GM12873 (cell line): ENCODE measurements around the gene CYTH3.

ENCODE experiments used
- TF ChIP-seq, protein P1 (sequence below): IDR thresholded peaks from 2 replicates; pipeline ENCODE4 v1.5.1; 2012; ENCODE audit warnings: low read depth, mild to moderate bottlenecking, moderate library complexity, low read length, control low read depth; ENCODE audit not compliant: insufficient read depth; ENCODE audit errors: missing control alignments

The CYTH3 gene

GRCh38 chr7:6260291-6261187 is 11.9 kb downstream of the CYTH3 start:
- TF ChIP-seq, protein P1, sequence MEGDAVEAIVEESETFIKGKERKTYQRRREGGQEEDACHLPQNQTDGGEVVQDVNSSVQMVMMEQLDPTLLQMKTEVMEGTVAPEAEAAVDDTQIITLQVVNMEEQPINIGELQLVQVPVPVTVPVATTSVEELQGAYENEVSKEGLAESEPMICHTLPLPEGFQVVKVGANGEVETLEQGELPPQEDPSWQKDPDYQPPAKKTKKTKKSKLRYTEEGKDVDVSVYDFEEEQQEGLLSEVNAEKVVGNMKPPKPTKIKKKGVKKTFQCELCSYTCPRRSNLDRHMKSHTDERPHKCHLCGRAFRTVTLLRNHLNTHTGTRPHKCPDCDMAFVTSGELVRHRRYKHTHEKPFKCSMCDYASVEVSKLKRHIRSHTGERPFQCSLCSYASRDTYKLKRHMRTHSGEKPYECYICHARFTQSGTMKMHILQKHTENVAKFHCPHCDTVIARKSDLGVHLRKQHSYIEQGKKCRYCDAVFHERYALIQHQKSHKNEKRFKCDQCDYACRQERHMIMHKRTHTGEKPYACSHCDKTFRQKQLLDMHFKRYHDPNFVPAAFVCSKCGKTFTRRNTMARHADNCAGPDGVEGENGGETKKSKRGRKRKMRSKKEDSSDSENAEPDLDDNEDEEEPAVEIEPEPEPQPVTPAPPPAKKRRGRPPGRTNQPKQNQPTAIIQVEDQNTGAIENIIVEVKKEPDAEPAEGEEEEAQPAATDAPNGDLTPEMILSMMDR: no peak

- TF ChIP-seq, protein P1: no peak
Measured at GRCh38 chr7:6259257-6259656, 13.2 kb downstream of the CYTH3 start.

DNA sequence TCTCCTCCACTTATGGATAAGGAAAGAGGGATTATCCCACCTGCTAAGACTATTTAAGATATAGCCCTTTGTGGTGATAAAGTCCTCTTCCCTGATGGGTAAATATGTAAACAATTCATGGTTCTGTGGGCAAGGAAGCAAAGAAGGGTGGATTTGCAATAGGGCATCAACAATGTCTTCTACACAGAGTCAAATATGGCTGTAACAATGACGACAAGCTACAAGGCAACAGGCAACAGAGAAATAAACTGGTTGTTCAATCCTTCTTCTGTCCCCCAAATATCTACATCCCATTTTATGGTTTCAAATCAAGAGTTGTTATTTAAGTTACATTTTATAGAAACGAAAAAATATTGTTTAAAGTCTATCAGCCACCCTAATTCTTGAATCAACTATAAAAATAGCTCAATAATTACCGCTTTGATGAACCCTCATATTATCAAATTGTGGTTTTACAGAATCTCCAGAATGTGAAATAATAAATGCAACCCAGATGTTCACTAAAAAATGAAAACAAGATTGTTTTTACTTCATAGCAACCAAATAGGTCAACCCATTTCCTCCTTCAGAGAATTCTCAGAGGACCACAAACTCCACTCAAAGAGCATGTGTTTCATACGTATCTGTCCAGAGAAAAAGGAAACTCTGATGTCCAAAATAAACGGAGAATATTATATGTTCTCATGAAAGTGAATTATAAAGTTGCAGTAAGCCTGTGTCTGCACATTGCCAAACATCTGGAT is 13.8 kb downstream of the CYTH3 start:
- TF ChIP-seq, protein P1: no peak

- TF ChIP-seq, protein P1: no peak
Measured at GRCh38 chr7:6257675-6258074, 14.7 kb downstream of the CYTH3 start.

DNA sequence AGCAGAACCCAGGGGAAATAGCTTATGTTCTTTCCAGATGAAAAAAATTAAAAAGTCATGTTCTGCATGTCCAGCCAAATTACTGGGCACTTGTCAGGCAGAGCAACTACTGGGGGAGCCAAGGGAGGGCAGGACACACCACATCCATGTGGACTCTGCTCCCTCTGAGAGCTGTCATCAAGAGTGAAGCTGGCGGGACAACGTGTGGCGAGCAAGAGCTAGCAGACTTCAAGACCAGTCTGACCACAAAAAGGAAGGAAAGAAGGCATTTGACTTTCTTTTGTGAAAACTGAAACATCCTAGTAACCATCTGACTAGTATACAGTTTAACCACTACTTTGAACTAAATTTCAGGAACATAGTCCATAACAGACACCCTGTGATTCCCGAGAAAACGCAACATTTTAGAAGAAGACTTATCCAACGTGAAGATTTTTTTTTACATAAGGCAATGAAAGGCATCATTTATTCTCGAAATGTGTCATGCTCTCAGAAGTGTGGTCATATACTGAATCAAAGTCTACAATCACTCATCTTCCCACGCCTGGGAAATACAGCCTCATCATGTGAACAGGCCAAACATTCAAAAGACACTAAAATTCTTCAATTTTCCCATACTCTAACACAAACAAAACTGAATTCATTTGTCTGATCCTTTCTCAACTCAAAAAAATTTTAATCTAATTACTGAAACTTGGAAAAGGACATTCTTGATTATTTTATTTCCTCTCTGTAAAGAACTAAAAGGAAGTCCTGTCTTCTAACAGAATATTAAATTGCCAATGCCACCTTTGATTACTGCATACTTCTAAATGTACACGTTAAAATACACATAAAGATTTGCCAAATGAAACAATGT is 15.5 kb downstream of the CYTH3 start:
- TF ChIP-seq, protein P1: no peak

- TF ChIP-seq, protein P1: no peak
Measured at GRCh38 chr7:6256109-6256483, 16.3 kb downstream of the CYTH3 start.

DNA sequence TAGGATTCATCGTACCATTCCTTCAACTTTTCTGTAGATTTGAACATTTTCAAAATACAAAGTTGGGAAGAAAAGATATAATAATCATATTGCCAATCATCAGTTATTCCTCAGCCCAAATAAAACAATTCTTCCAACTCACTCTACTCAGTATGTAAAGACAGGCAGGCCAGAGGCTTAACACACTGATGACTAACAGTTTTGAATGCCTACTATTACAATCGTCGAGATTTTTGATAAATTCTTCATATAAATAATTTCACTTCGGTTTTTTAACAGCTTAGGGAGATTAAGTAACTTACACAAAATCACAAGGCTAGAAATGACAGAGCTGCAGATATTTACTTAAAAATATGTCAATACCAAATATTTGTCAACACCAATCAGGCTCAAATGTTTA is 17.6 kb downstream of the CYTH3 start:
- TF ChIP-seq, protein P1: no peak
